Measurements from ENCODE around the gene DTNB. TPM values are rescaled to one million over a fixed set of nuclear protein-coding genes. Genes with fewer than 3 reads are reported as not detected.

The DTNB gene
- total RNA-seq, 2 donors from 2014 or later: 11.1 to 11.6 TPM

DNA sequence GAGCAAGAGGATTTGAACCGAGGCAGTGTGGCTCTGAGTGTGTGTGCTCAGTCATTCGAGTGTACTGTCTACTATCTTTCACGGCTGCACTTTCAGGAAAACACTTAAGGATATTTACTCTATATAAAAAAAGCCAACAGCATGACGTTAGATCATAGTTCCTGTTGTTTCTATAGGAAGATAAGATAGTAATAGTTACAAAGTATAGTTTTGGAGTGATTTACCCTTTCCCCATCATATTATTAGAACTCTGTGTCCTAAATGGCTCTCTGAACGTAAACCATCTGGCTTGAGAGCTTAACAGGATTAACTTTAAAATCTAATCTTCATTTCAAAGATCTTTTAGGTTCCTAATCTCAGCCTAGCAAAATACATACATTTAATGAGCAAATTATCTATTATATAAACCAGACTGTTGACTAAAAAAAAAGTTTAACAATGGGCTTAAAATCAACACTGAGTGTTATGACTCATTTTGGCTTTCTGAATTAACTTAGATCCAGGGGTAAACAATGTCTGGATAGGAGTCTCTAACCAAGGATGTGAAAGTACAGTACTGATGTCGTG lies 181.3 kb downstream of the DTNB start:
- DNase-seq (ENCODE audit: low spot score): no peak
- intact Hi-C loops (cut with DNase I): no loop called here

DNA sequence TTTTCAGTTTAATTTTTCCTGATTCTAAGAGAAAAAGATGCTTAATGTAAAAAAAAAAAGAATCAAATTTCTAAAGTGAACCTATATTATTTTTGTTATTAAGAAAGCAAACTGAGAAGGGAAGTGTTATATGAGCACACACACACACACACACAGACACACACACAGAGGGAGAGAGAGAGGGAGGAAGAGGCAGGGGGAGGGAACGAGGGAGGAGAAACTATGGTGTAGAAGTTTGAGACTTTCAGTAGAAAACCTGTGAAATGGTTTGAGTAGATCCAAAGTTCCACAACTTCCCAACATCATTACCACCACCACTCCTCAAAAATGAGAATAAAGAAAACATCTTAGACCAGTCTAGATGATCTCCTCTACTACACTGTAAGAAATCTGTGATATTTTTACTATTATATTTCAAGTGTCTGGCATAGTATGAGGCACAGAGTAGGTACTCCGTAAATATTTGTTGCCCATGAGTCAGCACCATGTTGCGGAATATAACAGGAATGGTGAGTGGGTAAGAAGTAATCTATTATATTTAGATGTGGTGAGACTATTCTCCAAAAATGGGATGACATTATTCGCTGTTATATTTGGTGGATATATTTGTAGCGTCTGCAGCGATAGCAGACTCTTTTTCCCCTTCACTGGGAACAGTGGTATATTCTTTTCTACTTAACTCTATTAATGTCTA lies 182.2 kb downstream of the DTNB start:
- intact Hi-C loops (cut with DNase I): no loop called here
- no peak for DNase-seq (ENCODE audit: low spot score)

DNA sequence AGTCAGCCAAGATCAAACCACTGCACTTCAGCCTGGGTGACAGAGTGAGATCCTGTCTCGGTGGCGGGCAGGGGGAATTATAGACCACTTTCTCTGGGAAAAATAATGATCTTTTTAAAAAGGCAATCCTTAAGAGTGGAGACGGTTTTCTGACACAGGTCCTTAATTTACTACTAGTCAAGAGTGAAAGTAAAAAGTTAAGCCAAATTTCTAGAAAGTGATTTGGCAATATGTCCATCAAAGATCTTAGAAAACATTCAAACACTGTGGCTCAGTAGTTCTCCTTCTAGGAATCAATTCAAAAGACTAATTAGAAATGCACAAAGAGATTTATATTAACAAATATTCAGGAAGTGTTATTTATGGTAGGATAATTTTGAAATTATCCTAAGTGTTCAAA lies 183.2 kb downstream of the DTNB start:
- no peak for DNase-seq (ENCODE audit: low spot score)
- intact Hi-C loops (cut with DNase I): no loop called here

DNA sequence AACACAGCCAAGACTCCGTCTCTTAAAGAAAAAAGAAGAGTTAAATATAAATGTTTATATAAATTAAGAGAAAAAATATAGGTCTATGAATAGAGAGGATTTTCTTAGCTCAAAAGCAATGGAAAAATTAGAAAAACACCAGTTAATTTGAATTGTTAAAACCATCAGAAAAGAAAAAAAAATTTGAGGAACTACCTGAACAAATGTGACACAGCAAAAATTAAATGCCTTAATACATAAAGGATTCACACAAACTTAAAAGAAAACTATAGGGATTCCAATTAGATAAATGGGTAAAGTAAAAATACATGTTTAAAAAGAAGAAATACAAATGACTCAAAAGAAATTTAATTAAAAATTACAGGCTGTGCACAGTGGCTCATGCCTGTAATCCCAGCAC lies 183.7 kb downstream of the DTNB start:
- no peak for DNase-seq (ENCODE audit: low spot score)
- intact Hi-C loops (cut with DNase I): no loop called here

DNA sequence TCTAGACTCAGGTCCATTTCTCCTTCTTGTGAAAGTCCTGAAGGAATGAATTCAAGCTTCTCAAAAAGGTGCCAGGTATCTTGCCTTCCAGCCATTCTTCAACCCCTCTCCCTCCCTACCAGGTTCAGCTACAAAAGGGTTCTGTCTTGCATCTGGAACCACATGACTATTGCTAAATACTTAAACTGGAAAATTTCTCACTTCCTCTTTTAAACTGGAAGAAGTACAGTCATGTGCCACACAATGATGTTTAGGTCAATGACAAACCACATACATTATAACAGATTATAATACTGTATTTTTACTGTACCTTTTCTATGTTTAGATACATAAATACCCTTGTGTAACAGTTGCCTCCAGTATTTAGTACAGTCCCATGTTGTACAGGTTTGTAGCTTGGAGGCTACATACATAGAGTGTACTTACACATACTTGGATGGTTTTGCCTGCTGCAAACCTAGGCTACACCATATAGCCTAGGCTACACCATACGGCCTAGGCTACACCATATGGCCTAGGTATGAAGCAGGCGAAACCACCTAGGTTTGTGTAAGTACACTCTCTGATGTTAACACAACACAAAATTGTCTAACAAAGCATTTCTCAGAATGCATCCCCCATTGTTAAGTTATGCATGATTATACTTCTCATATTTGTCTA lies 189.6 kb downstream of the DTNB start:
- DNase-seq (ENCODE audit: low spot score): no peak
- intact Hi-C loops (cut with DNase I): no loop called here

DNA sequence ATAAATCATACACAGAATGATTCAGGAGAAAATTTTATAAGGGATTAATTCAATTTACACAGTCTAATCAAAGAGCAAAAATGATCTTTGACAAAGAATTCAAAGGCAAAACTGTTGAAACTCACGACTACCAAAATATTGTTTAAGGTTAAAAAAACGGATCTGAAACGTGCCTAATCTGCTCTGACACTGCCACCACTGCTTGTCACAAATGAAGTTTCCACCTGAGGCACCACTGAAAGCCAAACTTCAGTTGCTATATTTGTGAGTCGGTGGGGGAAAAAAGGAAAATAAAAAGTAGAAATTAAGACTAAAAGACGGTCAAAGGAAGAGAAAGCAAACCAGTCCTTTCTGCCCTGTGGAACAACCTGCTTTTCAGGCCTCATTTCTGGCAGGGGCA lies 191.0 kb downstream of the DTNB start:
- intact Hi-C loops (cut with DNase I): no loop called here
- DNase-seq (ENCODE audit: low spot score): no peak

DNA sequence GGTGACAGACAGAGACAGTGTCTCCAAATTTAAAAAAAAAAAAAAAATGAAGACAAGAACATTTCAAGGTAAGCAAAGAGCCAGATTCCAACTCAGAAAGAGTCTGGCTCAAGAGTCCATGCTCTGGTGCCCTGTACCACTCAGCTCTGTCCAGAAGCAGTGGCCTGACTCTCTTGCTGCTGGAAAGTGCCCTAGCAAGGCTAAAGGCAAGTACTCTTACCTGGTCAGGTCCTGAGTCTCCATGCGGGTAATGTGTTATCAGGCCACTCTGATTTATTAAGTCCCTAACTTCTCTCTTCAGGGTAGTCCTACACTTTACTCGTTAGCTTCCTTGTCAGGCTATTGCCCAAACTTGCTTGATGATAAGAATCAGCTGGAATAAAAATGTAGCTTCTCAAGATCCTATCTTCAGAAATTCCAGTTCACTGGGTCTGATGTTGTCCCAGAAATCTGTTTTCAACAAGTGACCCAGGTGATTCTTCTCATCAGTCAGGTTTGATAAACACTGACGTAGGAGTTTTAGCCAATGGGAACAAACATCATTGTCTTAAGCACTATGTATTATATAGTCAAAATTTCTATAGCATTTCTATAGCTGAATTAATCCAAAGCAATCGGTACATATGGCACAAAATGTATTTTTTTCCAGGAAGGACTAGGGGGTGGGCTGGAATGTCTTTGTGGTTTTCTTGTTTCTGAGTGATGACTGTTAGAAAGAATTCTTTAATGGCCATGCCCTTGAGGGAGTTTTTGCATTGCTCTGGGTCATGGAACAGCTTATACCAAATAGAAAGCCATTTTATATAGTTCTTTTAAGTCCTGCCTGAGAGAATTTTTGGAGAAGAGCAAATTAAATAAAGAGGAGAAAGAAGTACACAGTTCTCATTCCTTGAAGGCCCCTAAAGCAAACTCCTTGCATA lies 191.7 kb downstream of the DTNB start:
- intact Hi-C loops (cut with DNase I): no loop called here

DNA sequence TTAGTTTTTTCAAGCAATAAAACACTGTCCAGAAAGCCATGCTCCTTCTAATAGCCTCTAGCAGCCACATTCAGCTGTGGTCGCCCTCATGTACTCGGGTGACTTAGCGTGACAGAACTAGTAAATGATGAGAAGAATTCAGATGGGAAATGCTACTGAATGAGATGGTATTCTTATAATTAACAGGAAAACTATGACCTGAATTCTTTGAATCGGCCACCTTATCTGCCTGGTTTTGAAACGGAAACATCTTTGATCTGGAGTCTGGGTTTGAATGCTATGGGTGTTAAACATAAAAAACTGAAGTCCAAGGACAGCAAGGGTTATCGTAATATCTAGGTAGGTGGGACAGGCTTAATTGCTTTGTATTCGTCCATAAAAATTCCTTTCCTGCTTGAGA lies 192.8 kb downstream of the DTNB start:
- intact Hi-C loops (cut with DNase I): no loop called here
- DNase-seq (ENCODE audit: low spot score): no peak

More for the DNA sequence above, 191.7 kb downstream of the DTNB start:
- DNase-seq (ENCODE audit: low spot score): no peak

DNA sequence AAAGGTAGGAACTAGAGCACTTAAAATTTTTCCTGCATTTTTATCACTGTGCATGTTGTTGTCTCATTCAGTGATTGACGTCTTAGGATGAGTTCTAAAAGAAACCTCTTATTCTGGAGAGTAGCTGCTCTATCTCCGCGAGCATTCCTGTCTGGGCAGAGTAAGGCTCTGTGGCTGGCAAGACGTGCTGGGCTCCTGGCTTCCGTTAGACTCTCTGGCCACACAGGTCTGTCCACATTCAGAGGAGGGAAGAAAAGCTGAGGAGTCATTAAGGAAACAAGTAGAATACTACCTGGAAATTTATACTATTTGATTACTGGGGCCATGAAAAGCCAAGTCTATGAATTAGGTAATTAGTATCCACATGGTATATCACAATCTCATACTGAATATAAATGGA lies 193.6 kb downstream of the DTNB start:
- intact Hi-C loops (cut with DNase I): no loop called here
- DNase-seq (ENCODE audit: low spot score): no peak

DNA sequence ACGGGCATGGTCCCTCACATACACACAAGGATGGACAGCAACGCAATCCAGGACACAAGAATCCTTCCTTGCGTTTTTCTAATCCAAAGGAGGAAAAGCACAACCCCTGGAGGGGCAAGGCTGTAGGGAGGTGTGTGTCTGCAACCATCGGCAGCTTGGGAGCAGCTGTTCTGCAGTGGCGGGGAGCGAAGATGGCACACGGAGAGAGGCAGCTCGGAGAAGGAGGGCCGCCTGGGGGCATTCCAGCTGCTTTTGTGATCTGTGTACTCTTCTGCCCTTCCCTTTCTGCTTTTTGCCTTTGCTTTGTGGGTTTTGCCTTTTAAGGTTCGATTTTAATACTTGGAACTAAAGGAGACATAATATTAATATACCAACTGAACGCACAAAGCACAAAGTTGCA lies 194.6 kb downstream of the DTNB start:
- intact Hi-C loops (cut with DNase I): no loop called here

DNA sequence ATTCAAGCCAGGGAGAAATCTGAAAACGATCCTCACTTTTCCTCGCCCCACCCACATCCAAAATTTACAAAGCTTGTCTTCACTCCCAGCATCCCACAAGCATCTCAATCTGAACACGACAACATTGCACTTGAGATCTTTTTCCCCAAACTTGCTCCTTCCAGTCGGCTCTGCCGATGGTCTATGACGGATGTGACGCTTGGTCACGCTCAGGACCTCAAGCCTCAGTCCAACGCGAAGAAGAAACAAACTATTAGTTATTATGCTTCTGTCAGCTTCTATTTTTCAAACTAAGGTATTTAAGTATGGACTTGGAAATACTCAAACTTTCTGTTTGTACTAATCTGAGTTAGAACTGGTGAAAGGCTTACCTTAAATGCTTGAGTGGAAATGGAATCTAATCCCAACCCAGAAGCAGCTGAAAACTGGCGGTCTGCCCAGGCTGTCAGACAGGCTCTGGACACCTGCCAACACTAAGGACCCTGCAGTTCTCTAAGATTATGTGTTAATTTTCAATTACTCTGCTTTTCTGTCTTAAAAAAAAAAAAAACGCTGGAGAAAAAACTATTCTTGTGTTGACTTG lies 199.5 kb downstream of the DTNB start:
- no peak for DNase-seq (ENCODE audit: low spot score)

More for the DNA sequence above, 194.6 kb downstream of the DTNB start:
- DNase-seq (ENCODE audit: low spot score): no peak

DNA sequence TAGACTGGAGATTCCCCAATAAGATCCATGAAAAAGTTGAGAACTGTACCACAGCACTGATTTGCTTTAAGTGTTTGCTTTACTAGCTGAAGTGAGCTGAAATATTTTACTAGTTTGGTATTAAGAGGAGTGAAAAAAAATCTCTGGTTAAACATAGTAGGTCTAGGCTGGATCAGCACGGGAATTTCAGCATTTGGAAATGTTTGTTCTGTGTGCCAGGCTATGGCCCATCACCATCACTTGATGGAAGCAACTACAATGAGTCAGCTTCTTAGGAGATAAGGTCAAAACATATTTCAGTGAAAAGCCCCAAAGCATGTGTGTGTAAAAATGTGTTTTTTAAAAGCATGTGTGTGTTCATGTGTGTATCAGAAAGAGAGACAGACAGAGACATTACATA lies 200.2 kb downstream of the DTNB start:
- no peak for DNase-seq (ENCODE audit: low spot score)
- intact Hi-C loops (cut with DNase I): no loop called here

More for the DNA sequence above, 199.5 kb downstream of the DTNB start:
- intact Hi-C loops (cut with DNase I): no loop called here

DNA sequence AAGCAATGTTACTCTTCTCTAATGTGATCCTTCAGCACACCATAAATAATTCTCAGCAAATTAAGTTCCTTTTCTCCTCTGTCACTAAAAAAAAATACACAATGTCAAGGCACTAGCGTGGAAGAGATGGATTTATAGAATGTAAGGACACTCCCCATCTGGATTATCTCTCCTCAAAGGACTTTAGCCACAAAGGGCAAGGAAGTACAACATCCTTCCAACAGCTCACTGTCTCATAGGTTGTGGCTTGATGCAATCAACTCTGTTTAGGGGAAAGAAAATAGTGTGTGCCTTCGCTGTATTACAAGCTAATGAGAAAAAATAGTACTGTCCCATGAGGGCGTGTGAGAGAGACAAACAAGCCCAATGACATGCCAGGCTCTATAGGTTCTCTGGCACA lies 202.6 kb downstream of the DTNB start:
- DNase-seq (ENCODE audit: low spot score): no peak
- intact Hi-C loops (cut with DNase I): no loop called here

DNA sequence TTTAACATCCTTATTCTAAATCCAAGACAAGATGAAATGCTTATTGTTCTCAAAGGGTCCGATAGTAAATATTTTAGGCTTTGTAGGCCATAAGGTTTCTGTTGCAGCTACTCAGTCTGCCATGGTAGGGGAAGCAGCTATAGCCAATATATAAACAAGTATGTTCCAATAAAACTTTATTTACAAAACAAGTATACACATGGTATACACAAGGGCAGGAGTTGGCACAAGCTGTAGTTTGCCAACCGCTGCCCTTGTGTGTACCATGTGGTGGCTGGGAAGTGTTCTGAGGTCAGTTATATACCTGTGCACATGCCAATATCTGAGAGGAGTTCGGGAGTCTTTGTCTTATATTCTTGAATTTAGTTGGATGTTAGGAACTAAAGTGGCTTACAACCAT lies 205.6 kb downstream of the DTNB start:
- no peak for DNase-seq (ENCODE audit: low spot score)
- intact Hi-C loops (cut with DNase I): no loop called here

DNA sequence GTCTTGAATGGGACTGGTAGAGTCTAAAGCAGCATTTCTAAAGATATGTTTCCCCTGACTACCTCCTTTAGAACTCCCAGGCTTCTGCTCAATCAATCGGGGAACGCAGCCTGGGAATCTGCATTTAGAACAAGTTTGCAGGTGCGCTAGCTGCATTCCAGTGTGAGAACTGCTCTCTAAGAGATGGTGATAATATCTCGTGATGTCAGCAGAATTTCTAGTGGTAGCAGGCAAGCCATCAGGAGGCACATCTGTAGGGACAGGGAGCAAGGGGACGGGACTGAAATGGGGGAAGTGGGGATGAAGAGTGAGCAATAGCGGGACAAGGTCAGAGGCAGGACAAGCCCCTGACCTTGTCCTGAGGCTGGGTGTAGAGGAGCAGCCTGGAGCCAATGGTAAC lies 211.4 kb downstream of the DTNB start:
- no peak for DNase-seq (ENCODE audit: low spot score)
- intact Hi-C loops (cut with DNase I): no loop called here

DNA sequence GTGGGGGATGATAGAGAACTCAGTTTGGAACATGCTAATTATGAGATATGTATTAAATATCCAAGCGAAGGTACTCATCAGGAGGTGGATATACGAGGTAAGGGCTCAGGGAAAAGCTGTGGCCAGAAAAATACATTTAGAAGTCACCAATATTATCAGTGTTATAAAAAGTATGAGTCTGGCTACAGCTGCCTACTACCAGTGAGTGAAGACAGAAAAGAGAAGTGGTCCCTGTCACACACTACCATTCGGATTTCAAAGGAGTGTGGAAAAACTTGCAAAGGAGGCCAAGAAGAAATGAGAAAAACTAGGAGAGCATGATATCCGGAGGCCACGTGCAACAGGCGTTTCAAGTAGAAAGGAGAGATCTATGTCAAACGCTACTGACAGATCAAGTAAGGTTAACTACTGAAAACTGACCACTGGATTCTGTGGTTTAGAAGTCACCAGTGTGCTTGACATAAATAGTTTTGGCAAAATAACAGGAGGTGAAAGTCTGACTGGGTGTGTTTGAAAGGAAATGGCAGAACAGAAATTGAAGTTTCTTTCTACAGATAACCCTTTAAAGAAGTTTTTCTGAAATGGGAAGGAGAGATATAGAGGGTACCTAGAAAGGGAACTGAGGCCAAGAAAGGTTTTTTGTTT lies 213.0 kb downstream of the DTNB start:
- intact Hi-C loops (cut with DNase I): no loop called here

DNA sequence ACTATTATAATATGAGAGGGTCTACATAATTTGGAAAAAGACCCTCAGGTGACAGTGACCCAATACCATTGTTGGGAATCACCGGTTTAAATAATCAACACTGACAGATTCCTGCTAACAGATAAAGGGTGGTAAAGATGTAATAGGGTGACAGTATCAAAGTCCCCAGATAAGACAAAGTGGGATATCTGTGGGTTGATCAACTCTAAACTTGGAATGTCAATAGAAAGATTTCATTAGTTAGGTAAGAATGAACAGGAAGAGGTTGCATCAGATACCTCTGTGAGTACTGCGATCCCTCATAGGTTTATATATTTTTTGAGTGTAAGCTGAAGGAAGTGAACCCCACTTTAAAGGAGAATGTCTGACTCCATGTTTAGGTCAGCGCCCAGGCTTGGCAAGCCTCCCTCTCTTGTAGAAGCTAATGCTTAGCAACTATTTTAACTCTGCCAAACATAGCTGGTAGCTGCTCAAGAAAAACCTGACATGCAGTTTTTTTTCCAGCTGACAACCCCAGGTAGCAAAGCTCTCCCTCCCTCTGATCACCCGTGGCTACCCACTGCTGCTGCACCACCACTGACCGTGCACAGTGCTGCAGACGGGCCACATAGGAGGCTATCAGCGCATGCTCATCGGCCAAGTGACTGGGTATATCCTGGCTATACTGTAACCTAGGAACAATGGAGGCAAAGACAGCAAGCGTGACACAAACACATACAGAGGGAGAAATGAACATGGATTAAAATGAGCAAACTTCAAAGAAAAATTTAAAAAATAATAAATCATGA lies 218.4 kb downstream of the DTNB start:
- intact Hi-C loops (cut with DNase I): no loop called here
- no peak for DNase-seq (ENCODE audit: low spot score)

More for the DNA sequence above, 213.0 kb downstream of the DTNB start:
- no peak for DNase-seq (ENCODE audit: low spot score)

DNA sequence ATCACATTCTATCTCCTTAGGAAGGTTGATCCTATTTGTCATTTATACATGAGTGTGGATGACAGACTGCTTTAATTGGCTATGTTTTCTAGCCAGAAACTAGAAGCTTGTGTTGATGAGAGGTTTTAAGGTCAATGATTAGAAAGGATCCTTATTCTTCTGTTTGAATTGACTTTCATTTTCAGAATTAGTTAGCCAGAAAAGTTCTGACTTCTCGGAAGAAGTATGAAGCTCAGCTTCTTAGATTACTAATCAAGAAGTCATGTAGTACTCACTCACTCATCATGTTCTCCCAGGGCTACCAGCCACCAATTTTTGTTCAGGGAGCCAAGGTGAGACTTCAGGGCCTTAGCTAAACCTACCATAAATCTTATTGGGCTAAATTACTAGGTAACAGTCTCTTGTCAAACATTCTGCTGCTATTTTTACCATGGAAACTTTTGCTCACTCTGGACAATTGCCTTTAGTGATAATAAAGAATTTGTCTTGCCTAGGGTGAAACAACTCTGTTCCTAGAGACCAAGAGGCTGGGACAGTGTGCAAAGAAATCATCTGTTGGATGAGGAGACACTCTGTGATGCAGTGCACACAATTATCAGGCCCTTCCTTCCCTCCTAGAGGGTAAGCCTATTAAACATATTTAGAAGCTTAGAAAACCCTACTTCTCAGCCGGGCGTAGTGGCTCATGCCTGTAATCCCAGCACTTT lies 220.0 kb downstream of the DTNB start:
- DNase-seq (ENCODE audit: low spot score): no peak
- intact Hi-C loops (cut with DNase I): no loop called here

Measured in posterior vena cava (tissue), 2 donors.